Breast epithelium (tissue), 4 donors: Measurements from ENCODE around the gene CDKN2D. TPM values are rescaled to one million over a fixed set of nuclear protein-coding genes. Genes with fewer than 3 reads are reported as not detected.
"Not testable (repeated sequence)": the region's sequence is repeated elsewhere in the genome, so short reads cannot be mapped to it uniquely, and the experiment has no call there.

Experiments used
- DNase-seq, 2 donors: peaks; one replicate each; pipeline ENCODE4 v3.0.0-alpha.2; 2019; ENCODE audit warnings: low spot score in 2 of 2
- H3K27ac ChIP-seq, 2 donors: fragments of 200-600 bp; sonication (generic) in 1 of 2; one replicate each; pipeline ENCODE4 v1.5.1; 2016 to 2019; ENCODE audit warnings: mild to moderate bottlenecking in 1 of 2
- H3K27me3 ChIP-seq, 2 donors: fragments of 200-600 bp; sonication (generic) in 1 of 2; one replicate each; pipeline versions ENCODE4 v1.5.1 to v1.6.0; 2017 to 2019; ENCODE audit warnings: control low read depth in 1 of 2, mild to moderate bottlenecking in 1 of 2
- H3K36me3 ChIP-seq: fragments of 200-600 bp; one replicate; pipeline ENCODE4 v1.5.1; 2019
- H3K4me1 ChIP-seq, 2 donors: fragments of 200-600 bp; sonication (generic); one replicate each; pipeline ENCODE4 v1.5.1; 2016 to 2019; ENCODE audit warnings: control low read depth in 1 of 2
- H3K4me3 ChIP-seq, 3 donors: fragments of 200-600 bp; sonication (generic); 1 replicate in 2 of 3; 2 replicates in 1 of 3; pipeline ENCODE4 v1.5.1; 2016 to 2019; ENCODE audit warnings: mild to moderate bottlenecking in 3 of 3, moderate library complexity in 2 of 3
- H3K9me3 ChIP-seq, 2 donors: fragments of 200-600 bp; sonication (generic) in 1 of 2; one replicate each; pipeline ENCODE4 v1.5.1; 2016 to 2019; ENCODE audit warnings: control low read depth in 1 of 2
- CTCF ChIP-seq, 3 donors: fragments of 450-650 bp; IDR thresholded peaks; one replicate each; pipeline ENCODE4 v1.5.1; 2016 to 2017; ENCODE audit warnings: antibody characterized with exemption in 3 of 3, mild to moderate bottlenecking in 3 of 3, moderate library complexity in 3 of 3
- POLR2A ChIP-seq: fragments of 450-650 bp; IDR thresholded peaks from one replicate; pipeline ENCODE4 v1.6.1; 2016; ENCODE audit warnings: antibody characterized with exemption, mild to moderate bottlenecking, moderate library complexity
- POLR2AphosphoS5 ChIP-seq, 3 donors: sonication (generic); formaldehyde crosslinking; IDR thresholded peaks; one replicate each; pipeline ENCODE4 v1.6.1; 2017; ENCODE audit warnings: antibody characterized with exemption in 3 of 3
- intact Hi-C: fragments of 100-400 bp; cut with DNase I; formaldehyde crosslinking; loops from one replicate; pipeline ENCODE4 v1.15.1; 2023; ENCODE audit warnings: low total_unique reads
- total RNA-seq, 3 donors: library from RNA; depleted of rRNA; stranded (reverse); fragments of >200 nt; gene quantifications; one replicate each; pipeline ENCODE4 v1.1.0, GENCODE V29; 2016

Gene CDKN2D
- total RNA-seq, 3 donors from 2014 or later, result 5.3 to 9.4 (median 8.8) TPM

- Histone ChIP-seq H3K27me3 (no peaks in the 10 kb centered on the region), H3K4me1 (no peaks in the 10 kb centered on the region), H3K36me3 (peaks cover 4% of the 10 kb centered on the region), H3K27ac (peak overlapping the region; percentile 64 to 76), H3K9me3 (no peaks in the 10 kb centered on the region), H3K4me3 (no peak overlapping the region)
- TF ChIP-seq POLR2AphosphoS5 (IDR thresholded peaks at IDR 0.05), result no peak
- TF ChIP-seq POLR2A, result no peak
- TF ChIP-seq CTCF (IDR thresholded peaks at IDR 0.05), result no peak
- intact Hi-C loops, result no loop called here
- peak in 1 of 2 donors; percentile 68 for DNase-seq
Measured at GRCh38 chr19:10554760-10555609, 13.8 kb downstream of the CDKN2D start.

- DNase-seq, result peak in 1 of 2 donors; percentile 45
- peaks cover 4% of the 10 kb centered on the region for H3K36me3 ChIP-seq
- TF ChIP-seq CTCF (IDR thresholded peaks at IDR 0.05) (no peak), POLR2A (no peak), POLR2AphosphoS5 (IDR thresholded peaks at IDR 0.05) (no peak)
- peak overlapping the region; percentile 29 to 76 for H3K27ac ChIP-seq
- H3K27me3 ChIP-seq, result no peaks in the 10 kb centered on the region
- intact Hi-C loops, result no loop called here
- no peaks in the 10 kb centered on the region for H3K4me1 ChIP-seq
- no peaks in the 10 kb centered on the region for H3K9me3 ChIP-seq
- no peak overlapping the region for H3K4me3 ChIP-seq
Measured at GRCh38 chr19:10553943-10554381, 14.8 kb downstream of the CDKN2D start.

GRCh38 chr19:10553087-10553667, 15.6 kb downstream of the CDKN2D start:
- no peak for DNase-seq
- H3K4me3 ChIP-seq, result no peak overlapping the region
- intact Hi-C loops, result no loop called here
- TF ChIP-seq POLR2AphosphoS5 (IDR thresholded peaks at IDR 0.05) (no peak), POLR2A (no peak)
- H3K4me1 ChIP-seq, result no peaks in the 10 kb centered on the region
- peak overlapping the region in 1 of 2 donors; percentile 38 for H3K27ac ChIP-seq
- no peaks in the 10 kb centered on the region for H3K27me3 ChIP-seq
- peaks cover 4% of the 10 kb centered on the region for H3K36me3 ChIP-seq
- H3K9me3 ChIP-seq, result no peaks in the 10 kb centered on the region

GRCh38 chr19:10552510-10553053, 16.2 kb downstream of the CDKN2D start:
- TF ChIP-seq POLR2A (no peak), POLR2AphosphoS5 (IDR thresholded peaks at IDR 0.05) (no peak), CTCF (IDR thresholded peaks at IDR 0.05) (no peak)
- H3K4me3 ChIP-seq, result no peak overlapping the region
- no peaks in the 10 kb centered on the region for H3K9me3 ChIP-seq
- H3K36me3 ChIP-seq, result peaks cover 4% of the 10 kb centered on the region
- no peak for DNase-seq
- H3K27ac ChIP-seq, result peak overlapping the region in 1 of 2 donors; percentile 25
- no peaks in the 10 kb centered on the region for H3K27me3 ChIP-seq
- no peaks in the 10 kb centered on the region for H3K4me1 ChIP-seq
- intact Hi-C loops, result no loop called here

GRCh38 chr19:10551698-10552301, 17.0 kb downstream of the CDKN2D start:
- no peak for TF ChIP-seq POLR2AphosphoS5 (IDR thresholded peaks at IDR 0.05)
- no peak for TF ChIP-seq CTCF (IDR thresholded peaks at IDR 0.05)
- TF ChIP-seq POLR2A, result no peak
- H3K27me3 ChIP-seq, result no peaks in the 10 kb centered on the region
- H3K27ac ChIP-seq, result no peak overlapping the region
- H3K4me1 ChIP-seq, result no peaks in the 10 kb centered on the region
- no peak for DNase-seq
- no peak overlapping the region for H3K4me3 ChIP-seq
- H3K9me3 ChIP-seq, result no peaks in the 10 kb centered on the region
- H3K36me3 ChIP-seq, result peaks cover 4% of the 10 kb centered on the region
- intact Hi-C loops, result no loop called here

GRCh38 chr19:10551006-10551405, 17.8 kb downstream of the CDKN2D start:
- intact Hi-C loops, H3K4me1 ChIP-seq, DNase-seq, H3K9me3 ChIP-seq, H3K27ac ChIP-seq, H3K27me3 ChIP-seq, H3K36me3 ChIP-seq, H3K4me3 ChIP-seq: not testable (repeated sequence)
